Large intestine (tissue), 3 donors: Measurements from ENCODE around the gene IL4I1. TPM values are rescaled to one million over a fixed set of nuclear protein-coding genes. Genes with fewer than 3 reads are reported as not detected.

Experiments used
- DNase-seq, 2 donors: peaks; one replicate each; pipeline versions ENCODE4 v3.0.0 to v3.0.0-alpha.2; 2013
- H3K27ac ChIP-seq: one replicate; pipeline ENCODE4 v1.5.1; 2013; ENCODE audit warnings: low read length
- H3K27me3 ChIP-seq: 2 replicates; pipeline ENCODE4 v1.6.1; 2013; ENCODE audit warnings: low read length; ENCODE audit not compliant: control insufficient read depth, insufficient read depth
- H3K36me3 ChIP-seq: 2 replicates; pipeline ENCODE4 v1.6.1; 2013; ENCODE audit warnings: low read length; ENCODE audit not compliant: control insufficient read depth, insufficient read depth
- H3K4me1 ChIP-seq: one replicate; pipeline ENCODE4 v1.6.1; 2013; ENCODE audit warnings: low read length; ENCODE audit not compliant: control insufficient read depth, insufficient read depth
- H3K4me3 ChIP-seq: one replicate; pipeline ENCODE4 v1.5.1; 2013; ENCODE audit warnings: low read length
- H3K9me3 ChIP-seq: one replicate; pipeline ENCODE4 v1.6.1; 2013; ENCODE audit warnings: mild to moderate bottlenecking, low read depth, low read length, moderate library complexity; ENCODE audit not compliant: control insufficient read depth
- WGBS: methylation state at CpG from one replicate; pipeline ENCODE4 v1.1.5; 2013; ENCODE audit warnings: low lambda C conversion rate; ENCODE audit not compliant: insufficient coverage; 5-methylcytosine and 5-hydroxymethylcytosine counted together
- polyA plus RNA-seq: library from polyadenylated mRNA; unstranded; fragments of 120-200 nt; gene quantifications from one replicate; pipeline ENCODE4 v1.2.1, GENCODE V29; 2013

The IL4I1 gene
- polyA plus RNA-seq, 1 donor = 3.5 TPM

- Histone ChIP-seq H3K27ac (no peak overlapping the region), H3K9me3 (no peaks in the 10 kb centered on the region), H3K36me3 (peaks cover 61% of the 10 kb centered on the region), H3K4me1 (peaks cover 8% of the 10 kb centered on the region), H3K4me3 (no peak overlapping the region), H3K27me3 (no peaks in the 10 kb centered on the region)
- no peak for DNase-seq
- WGBS = 93% methylated on average over 3 of the region's 25 CpGs
Observed at GRCh38 chr19:49924004-49924880, 27.6 kb upstream of the IL4I1 start.

GRCh38 chr19:49923055-49924003, 26.6 kb upstream of the IL4I1 start:
- Histone ChIP-seq H3K36me3 (peaks cover 66% of the 10 kb centered on the region), H3K9me3 (no peaks in the 10 kb centered on the region), H3K27ac (no peak overlapping the region), H3K27me3 (no peaks in the 10 kb centered on the region), H3K4me3 (no peak overlapping the region), H3K4me1 (peaks cover 8% of the 10 kb centered on the region)
- WGBS = no CpG with 5 or more reads among the region's 31 CpGs
- no peak for DNase-seq

GRCh38 chr19:49921871-49922795, 25.4 kb upstream of the IL4I1 start:
- H3K4me3 ChIP-seq = no peak overlapping the region
- DNase-seq = no peak
- no CpG with 5 or more reads among the region's 22 CpGs for WGBS
- H3K27ac ChIP-seq = no peak overlapping the region
- H3K36me3 ChIP-seq = peaks cover 70% of the 10 kb centered on the region
- no peaks in the 10 kb centered on the region for H3K4me1 ChIP-seq
- H3K9me3 ChIP-seq = no peaks in the 10 kb centered on the region
- no peaks in the 10 kb centered on the region for H3K27me3 ChIP-seq

GRCh38 chr19:49920624-49921363, 24.1 kb upstream of the IL4I1 start:
- no peaks in the 10 kb centered on the region for H3K4me1 ChIP-seq

GRCh38 chr19:49918089-49918488, 21.4 kb upstream of the IL4I1 start:
- Histone ChIP-seq H3K27ac (no peak overlapping the region), H3K4me3 (no peak overlapping the region), H3K36me3 (peaks cover 64% of the 10 kb centered on the region), H3K9me3 (no peaks in the 10 kb centered on the region), H3K27me3 (no peaks in the 10 kb centered on the region), H3K4me1 (peaks cover 3% of the 10 kb centered on the region)
- DNase-seq = no peak
- WGBS = no CpG with 5 or more reads among the region's 8 CpGs

More at GRCh38 chr19:49920624-49921363, 24.1 kb upstream of the IL4I1 start:
- H3K9me3 ChIP-seq = no peaks in the 10 kb centered on the region
- peaks cover 67% of the 10 kb centered on the region for H3K36me3 ChIP-seq
- no peak overlapping the region for H3K27ac ChIP-seq
- H3K4me3 ChIP-seq = no peak overlapping the region
- no peaks in the 10 kb centered on the region for H3K27me3 ChIP-seq
- no peak for DNase-seq
- no CpG with 5 or more reads among the region's 24 CpGs for WGBS

- 94% methylated on average over 3 of the region's 21 CpGs for WGBS
- H3K27ac ChIP-seq = no peak overlapping the region
- no peaks in the 10 kb centered on the region for H3K9me3 ChIP-seq
- H3K27me3 ChIP-seq = no peaks in the 10 kb centered on the region
- no peak overlapping the region for H3K4me3 ChIP-seq
- peaks cover 6% of the 10 kb centered on the region for H3K4me1 ChIP-seq
- peaks cover 62% of the 10 kb centered on the region for H3K36me3 ChIP-seq
- no peak for DNase-seq
Observed at GRCh38 chr19:49916839-49917733, 20.4 kb upstream of the IL4I1 start.

GRCh38 chr19:49915271-49915670, 18.6 kb upstream of the IL4I1 start:
- Histone ChIP-seq H3K4me3 (no peak overlapping the region), H3K27ac (no peak overlapping the region), H3K9me3 (no peaks in the 10 kb centered on the region), H3K36me3 (peaks cover 51% of the 10 kb centered on the region), H3K4me1 (peaks cover 6% of the 10 kb centered on the region), H3K27me3 (no peaks in the 10 kb centered on the region)
- no peak for DNase-seq
- WGBS = 100% methylated on average over 3 of the region's 6 CpGs

GRCh38 chr19:49913720-49914119, 17.0 kb upstream of the IL4I1 start:
- DNase-seq = no peak
- Histone ChIP-seq H3K36me3 (peaks cover 56% of the 10 kb centered on the region), H3K27ac (no peak overlapping the region), H3K9me3 (no peaks in the 10 kb centered on the region), H3K4me1 (peaks cover 6% of the 10 kb centered on the region), H3K27me3 (no peaks in the 10 kb centered on the region), H3K4me3 (no peak overlapping the region)
- no CpG with 5 or more reads among the region's 10 CpGs for WGBS
